K562 (cell line): ENCODE results near the gene GNAI2. TPM values are rescaled to one million over a fixed set of nuclear protein-coding genes. Genes with fewer than 3 reads are reported as not detected.

Source experiments
- CHD7 ChIP-seq: fragments of 200-600 bp; sonication (generic); IDR thresholded peaks from one replicate; pipeline ENCODE4 v1.6.1; 2012; ENCODE audit warnings: mild to moderate bottlenecking, low read depth, low read length, inconsistent platforms
- CREB3 ChIP-seq: fragments of 450-650 bp; conservative IDR thresholded peaks from 2 replicates; pipeline ENCODE4 v1.6.1; 2016; ENCODE audit warnings: missing genetic modification characterization, low read depth, mild to moderate bottlenecking, missing compliant biosample characterization, moderate library complexity
- GABPB1 ChIP-seq: sonication (generic); formaldehyde crosslinking; IDR thresholded peaks from 2 replicates; pipeline ENCODE4 v1.8.0; 2022; ENCODE audit warnings: mild to moderate bottlenecking, missing genetic modification reagents
- HLTF ChIP-seq: fragments of 450-650 bp; IDR thresholded peaks from 2 replicates; pipeline ENCODE4 v1.6.1; 2016
- KLF16 ChIP-seq: IDR thresholded peaks from 2 replicates; pipeline ENCODE4 v1.6.1; 2016; ENCODE audit warnings: antibody characterized with exemption
- L3MBTL2 ChIP-seq: fragments of 450-650 bp; IDR thresholded peaks from 2 replicates; pipeline ENCODE4 v1.6.1; 2016; ENCODE audit warnings: mild to moderate bottlenecking, moderate library complexity
- MAZ ChIP-seq, 2 experiments: fragments of 450-650 bp in 1 of 2; sonication (generic) in 1 of 2; formaldehyde crosslinking; IDR thresholded peaks in 1 of 2; conservative IDR thresholded peaks in 1 of 2; 2 replicates each; pipeline versions ENCODE4 v1.4.0 to v1.5.0; 2020; ENCODE audit warnings: mild to moderate bottlenecking in 1 of 2, missing genetic modification reagents in 1 of 2
- NCOA1 ChIP-seq: fragments of 450-650 bp; IDR thresholded peaks from 2 replicates; pipeline ENCODE4 v1.6.1; 2016; ENCODE audit warnings: low read depth
- NFRKB ChIP-seq: fragments of 450-650 bp; IDR thresholded peaks from 2 replicates; pipeline ENCODE4 v1.6.1; 2016; ENCODE audit warnings: low read depth
- NR4A1 ChIP-seq, 2 experiments: fragments of 250-450 bp in 1 of 2; fragments of 450-650 bp in 1 of 2; sonication (Bioruptor Pico) in 1 of 2; IDR thresholded peaks; 2 replicates each; pipeline versions ENCODE4 v1.4.0 to v1.6.1; 2016 to 2020; ENCODE audit warnings: mild to moderate bottlenecking in 2 of 2, missing compliant biosample characterization in 1 of 2, missing genetic modification characterization in 1 of 2, moderate library complexity in 1 of 2
- POLR2G ChIP-seq: fragments of 200-400 bp; formaldehyde crosslinking; IDR thresholded peaks from 2 replicates; pipeline ENCODE4 v1.6.1; 2017; ENCODE audit warnings: low read depth, mild to moderate bottlenecking, antibody characterized with exemption, low read length, moderate library complexity
- SMARCE1 ChIP-seq: fragments of 450-650 bp; IDR thresholded peaks from 2 replicates; pipeline ENCODE4 v1.7.1; 2016; ENCODE audit warnings: mild to moderate bottlenecking
- THRAP3 ChIP-seq: fragments of 450-650 bp; IDR thresholded peaks from 2 replicates; pipeline ENCODE4 v1.6.1; 2016; ENCODE audit warnings: mild to moderate bottlenecking, inconsistent platforms, borderline replicate concordance
- ZKSCAN3 ChIP-seq: fragments of 250-450 bp; sonication (Bioruptor Pico); IDR thresholded peaks from 2 replicates; pipeline ENCODE4 v1.4.0; 2020
- ZNF444 ChIP-seq: fragments of 250-450 bp; sonication (Bioruptor Pico); IDR thresholded peaks from 2 replicates; pipeline ENCODE4 v1.4.0; 2020; ENCODE audit warnings: mild to moderate bottlenecking, moderate library complexity
- polyA plus RNA-seq, 8 experiments: library from polyadenylated mRNA; depleted of rRNA in 4 of 8; stranded (reverse) in 5 of 8; unstranded in 3 of 8; fragments of >200 nt; fragmentation: Nextera tagmentation in 2 of 8; fragmentation: Illumina TruSeq in 1 of 8; extraction: Ambion mirVana in 2 of 8; extraction: Trizol in 1 of 8; gene quantifications; 2 replicates each; pipeline versions ENCODE4 v1.2.1 to v1.2.3, GENCODE V29; 2011 to 2014; ENCODE audit warnings: inconsistent platforms in 1 of 8, missing spikeins in 1 of 8
- total RNA-seq, 7 experiments: library from RNA; depleted of rRNA in 6 of 7; stranded (reverse); fragments of >200 nt in 6 of 7; fragmentation: Illumina TruSeq in 2 of 7; extraction: Trizol in 2 of 7; gene quantifications; 2 replicates each; pipeline versions ENCODE4 v1.2.1 to v1.2.3, GENCODE V29; 2011 to 2021; ENCODE audit warnings: low replicate concordance in 1 of 7

The GNAI2 gene
- total and polyA plus RNA-seq, 9 of the 15 experiments (the other 6 are each of a cell fraction or from before 2014, with no cell fraction given), result 1.1 to 72.2 (median 42.7) TPM

- no peak for TF ChIP-seq CHD7
- TF ChIP-seq NCOA1, result no peak
- no peak for TF ChIP-seq NFRKB
- TF ChIP-seq NR4A1 (CRISPR knock-in tag; IDR thresholded peaks at IDR 0.05), result no peak
- no peak for TF ChIP-seq NR4A1 (tag; IDR thresholded peaks at IDR 0.05)
- no peak for TF ChIP-seq CREB3 (tag)
- TF ChIP-seq KLF16, result peak; percentile 31; the same call in 1 of the 2 replicates
- TF ChIP-seq GABPB1 (CRISPR knock-in tag), result peak; percentile 46
- no peak for TF ChIP-seq SMARCE1
- TF ChIP-seq HLTF, result no peak
- TF ChIP-seq ZKSCAN3, result no peak
- no peak for TF ChIP-seq THRAP3
- TF ChIP-seq MAZ (CRISPR knock-in tag; conservative IDR thresholded peaks at IDR 0.05 in 1 of 2, IDR thresholded peaks at IDR 0.05 in 1 of 2), result peak; percentile 71 to 81
- no peak for TF ChIP-seq ZNF444 (CRISPR knock-in tag)
- peak; percentile 50 for TF ChIP-seq L3MBTL2
- peak; percentile 78 for TF ChIP-seq POLR2G
Measured at GRCh38 chr3:50260027-50260941, 24.3 kb downstream of the GNAI2 start (continued).
